NCI-H146 treated with DMSO at 0.1 percent for 48 hours (cell line): ENCODE data around the gene NRAS.

Experiments
- DNase-seq: peaks from one replicate; lab custom pipeline; 2025; ENCODE audit not compliant: unreplicated experiment; lab: John Stamatoyannopoulos, UW

The NRAS gene

GRCh38 chr1:114685851-114686250 lies 30.7 kb downstream of the NRAS start:
- DNase-seq: no peak

DNA sequence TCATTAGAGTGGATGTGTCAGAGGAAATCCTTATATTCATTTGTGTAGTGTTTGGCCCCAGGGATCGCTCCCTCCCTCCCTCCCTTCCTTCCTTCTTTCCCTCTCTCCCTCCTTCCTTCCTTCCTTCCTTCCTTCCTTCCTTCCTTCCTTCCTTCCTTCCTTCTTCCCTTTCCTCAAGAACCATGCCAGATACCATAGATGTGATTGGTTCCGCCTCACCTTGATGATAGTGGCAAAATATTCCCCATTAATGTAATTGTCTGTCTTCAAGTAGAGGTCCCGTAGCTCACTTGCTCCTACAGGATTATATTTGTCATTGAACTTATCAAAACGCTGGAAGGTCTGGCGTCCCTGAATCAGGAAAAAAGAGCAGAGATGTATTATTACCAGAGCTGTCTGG lies 38.9 kb downstream of the NRAS start:
- DNase-seq: no peak

- DNase-seq: no peak
Observed at GRCh38 chr1:114676115-114676514, 40.5 kb downstream of the NRAS start.

DNA sequence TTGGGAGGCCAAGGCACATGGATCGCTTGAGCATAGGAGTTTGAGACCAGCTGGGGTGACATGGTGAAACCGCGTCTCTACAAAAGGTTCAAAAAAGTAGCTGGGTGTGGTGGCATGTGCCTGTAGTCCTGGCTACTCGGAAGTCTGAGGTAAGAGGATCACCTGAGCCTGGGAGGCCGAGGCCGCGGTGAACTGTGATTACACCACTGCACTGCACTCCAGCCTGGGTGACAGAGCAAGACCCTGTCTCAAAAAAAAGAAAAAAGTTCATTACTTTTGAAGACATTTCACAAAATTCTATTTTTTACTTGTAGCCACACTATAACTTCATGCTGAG lies 44.7 kb downstream of the NRAS start:
- no peak for DNase-seq

DNA sequence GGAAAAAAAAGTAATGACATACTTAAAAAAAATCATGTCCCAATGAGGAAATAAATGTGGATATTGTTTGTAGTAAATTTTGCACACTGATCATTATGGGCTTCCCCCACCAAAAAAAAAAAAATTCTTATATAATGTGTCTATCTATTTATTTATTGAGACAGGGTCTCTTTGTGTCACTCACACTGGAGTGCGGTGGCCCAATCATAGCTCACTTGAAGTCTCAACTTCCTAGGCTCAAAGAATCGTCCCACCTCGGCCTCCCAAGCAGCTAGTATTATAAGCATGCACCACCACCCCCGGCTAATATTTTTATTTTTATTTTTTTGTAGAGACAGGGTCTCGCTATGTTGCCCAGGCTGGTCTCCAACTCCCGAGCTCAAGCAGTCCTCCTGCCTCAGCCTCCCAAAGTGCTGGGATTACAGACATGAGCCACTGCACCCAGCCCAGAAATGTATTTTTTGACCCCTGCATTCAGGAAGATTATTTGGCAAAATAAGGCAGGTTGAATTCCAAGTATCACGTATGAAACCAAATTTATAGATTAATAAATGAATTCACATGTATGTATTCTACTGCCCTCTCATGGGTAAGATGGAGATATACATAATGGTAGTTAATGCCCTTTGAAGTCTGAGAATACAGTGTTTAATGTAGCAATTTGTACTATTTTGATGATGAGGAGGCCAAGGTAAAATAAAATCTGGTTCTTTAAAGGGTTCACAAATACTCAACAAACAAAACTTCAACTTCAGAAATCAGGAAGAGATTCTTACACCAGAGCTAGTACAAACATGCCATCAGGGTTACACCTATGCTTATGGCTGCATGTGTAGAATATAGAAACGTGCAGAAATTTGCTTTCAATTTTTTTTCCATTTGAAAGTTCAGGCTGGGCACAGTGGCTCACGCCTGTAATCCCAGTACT lies 45.3 kb downstream of the NRAS start:
- no peak for DNase-seq

GRCh38 chr1:114670083-114671010 lies 46.2 kb downstream of the NRAS start:
- peak; percentile 40 for DNase-seq

DNA sequence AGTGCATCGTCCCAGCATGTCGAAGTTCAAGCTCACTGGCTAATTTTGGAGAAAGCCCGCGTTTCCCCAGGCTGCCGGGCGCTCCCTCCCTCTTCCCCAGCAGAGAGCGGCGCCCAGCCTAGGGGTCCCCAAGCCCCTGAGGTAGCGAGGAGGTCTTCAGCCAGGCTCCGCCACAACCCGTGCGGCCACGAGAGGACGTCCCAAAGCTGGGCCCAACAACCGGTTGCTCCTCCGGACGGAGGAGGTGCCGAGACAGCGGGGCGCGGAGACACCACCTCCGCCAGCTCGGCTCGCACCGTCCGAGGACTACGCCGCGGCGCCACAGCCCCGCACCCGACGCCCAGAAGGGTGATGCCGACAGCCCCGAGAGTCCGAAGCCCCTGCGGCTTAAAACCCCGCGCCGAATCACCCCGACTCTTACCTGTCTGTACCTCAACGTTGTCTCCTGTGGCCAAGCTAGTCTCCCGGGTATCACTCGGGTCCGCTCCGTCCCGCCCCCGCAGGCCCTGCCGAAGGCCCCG lies 46.9 kb downstream of the NRAS start, which contains the start of gene DENND2C:
TSS of gene DENND2C (minus strand) at position 488 of the 521 bp plus-strand sequence. CDS start 44,065 bp downstream, outside the sequence.
- no peak for DNase-seq

DNA sequence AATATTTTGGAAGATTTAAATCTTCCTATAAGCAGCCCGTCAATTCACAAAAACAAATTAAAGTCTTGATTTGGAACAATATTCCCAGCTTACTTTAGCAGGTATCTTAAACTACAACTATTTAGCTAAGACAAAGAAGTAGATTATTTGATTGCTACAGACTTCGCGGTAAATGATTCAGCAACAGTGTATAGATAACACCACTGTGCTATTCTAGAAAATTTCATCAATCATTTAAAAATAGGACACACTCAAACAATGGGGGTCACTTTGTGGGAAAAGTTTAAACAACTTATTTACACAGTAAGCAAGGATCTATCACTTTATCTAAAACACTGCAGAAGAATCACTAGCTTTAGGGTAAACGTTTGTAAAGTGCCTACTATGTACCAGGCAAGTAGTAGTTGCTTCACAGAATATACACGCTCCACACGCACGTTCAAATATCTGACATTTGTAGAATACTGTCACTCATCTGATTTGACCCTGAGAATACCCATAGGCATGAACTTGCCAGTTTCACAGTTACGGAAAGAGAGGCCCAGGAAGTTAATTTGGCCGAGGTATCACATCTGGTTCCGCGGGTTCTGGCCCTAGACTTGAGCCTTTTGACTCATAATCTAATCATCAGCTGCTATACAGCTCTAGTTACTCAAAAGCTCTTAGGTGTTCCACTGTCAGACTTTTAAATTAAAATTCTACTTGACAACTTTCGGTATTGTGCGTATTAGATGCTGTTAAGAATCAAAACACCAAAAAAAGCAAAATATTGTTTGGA lies 47.6 kb downstream of the NRAS start:
- no peak for DNase-seq

GRCh38 chr1:114668373-114668772 lies 48.2 kb downstream of the NRAS start:
- no peak for DNase-seq

GRCh38 chr1:114666954-114667353 lies 49.6 kb downstream of the NRAS start:
- no peak for DNase-seq

DNA sequence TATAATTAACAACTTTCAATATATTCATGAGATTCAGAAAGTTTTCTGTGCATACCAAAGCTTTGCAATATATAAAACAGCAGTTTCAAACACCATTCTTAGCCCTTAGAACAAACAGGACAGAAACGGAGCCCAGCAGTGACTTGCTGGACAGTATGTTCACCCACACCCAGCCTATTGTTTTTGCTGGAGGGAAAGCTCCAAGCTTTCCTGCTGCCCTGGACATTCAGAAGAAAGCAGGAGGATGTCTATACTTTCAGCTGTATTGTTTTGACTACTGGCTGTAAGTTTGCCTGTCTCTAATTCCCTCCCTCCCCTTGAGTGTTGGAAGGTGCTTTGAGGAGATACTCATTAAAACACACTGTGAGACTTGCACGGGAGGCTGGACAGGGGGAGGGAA lies 56.3 kb downstream of the NRAS start:
- no peak for DNase-seq
